ENCODE results near the gene TAF3.
A peak's percentile ranks its signal among the peaks of the same experiment; 100 is the strongest.
"Not testable (repeated sequence)": the region's sequence is repeated elsewhere in the genome, so short reads cannot be mapped to it uniquely, and the experiment has no call there.

The TAF3 gene

DNA sequence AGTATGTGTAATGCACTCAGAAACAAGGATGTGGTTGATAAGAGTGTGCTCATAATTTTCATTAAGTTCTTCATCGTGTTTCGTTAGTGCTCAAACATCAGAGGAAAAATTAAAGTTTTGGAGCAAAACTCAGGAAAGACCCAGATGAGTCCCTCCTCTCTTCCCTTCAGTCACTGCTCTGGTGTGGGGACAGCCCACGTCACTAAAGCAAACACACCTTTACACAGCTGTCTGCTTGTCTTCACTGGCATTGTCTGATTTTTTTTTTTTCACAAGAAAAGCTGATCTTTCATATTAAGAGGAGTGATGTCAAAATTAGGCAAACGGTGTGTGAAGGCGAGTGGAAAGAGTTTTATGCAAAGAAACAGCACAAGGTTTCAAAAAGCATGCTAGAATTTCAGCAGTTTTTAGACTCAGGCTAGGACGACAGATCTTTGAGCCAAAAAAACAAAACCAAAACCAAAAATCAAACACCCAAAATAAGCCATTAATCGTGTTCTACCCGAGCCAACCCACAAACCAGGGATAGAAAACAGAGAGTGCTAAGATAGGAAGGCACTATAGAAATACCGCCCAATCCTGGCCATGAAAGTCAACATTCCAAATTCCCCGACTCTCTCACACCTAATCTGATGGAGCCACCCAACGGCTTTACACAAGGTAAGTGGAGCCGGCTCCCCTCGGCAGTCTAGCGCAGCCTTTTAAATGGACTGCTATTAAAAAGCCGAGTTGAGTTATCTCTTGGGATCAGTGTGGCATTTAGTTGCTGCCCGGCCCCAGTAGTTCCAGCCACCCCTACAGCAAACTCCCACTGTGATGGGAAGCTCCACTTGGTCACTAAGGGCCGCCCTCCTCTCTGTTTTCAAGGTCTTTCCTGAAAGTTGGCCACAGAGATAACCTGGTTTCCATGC lies 208.3 kb downstream of the TAF3 start:
- DNase-seq (ENCODE audit: insufficient read length, low spot score) = no peak
- FAIRE-seq = no peak
- TF ChIP-seq POU2F2 (IDR thresholded peaks at IDR 0.05; ENCODE audit: low read depth, low read length) (no peak), SPI1 (IDR thresholded peaks at IDR 0.05; ENCODE audit: low read depth, low read length) (no peak), PAX5 (IDR thresholded peaks at IDR 0.05; ENCODE audit: insufficient read depth, low read length, severe bottlenecking) (no peak), POLR2AphosphoS5 (IDR thresholded peaks at IDR 0.05; ENCODE audit: low read depth, low read length) (no peak), TAF1 (IDR thresholded peaks at IDR 0.05; ENCODE audit: low read depth, low read length) (no peak), POLR2A (IDR thresholded peaks at IDR 0.05; ENCODE audit: low read depth, low read length) (no peak)

DNA sequence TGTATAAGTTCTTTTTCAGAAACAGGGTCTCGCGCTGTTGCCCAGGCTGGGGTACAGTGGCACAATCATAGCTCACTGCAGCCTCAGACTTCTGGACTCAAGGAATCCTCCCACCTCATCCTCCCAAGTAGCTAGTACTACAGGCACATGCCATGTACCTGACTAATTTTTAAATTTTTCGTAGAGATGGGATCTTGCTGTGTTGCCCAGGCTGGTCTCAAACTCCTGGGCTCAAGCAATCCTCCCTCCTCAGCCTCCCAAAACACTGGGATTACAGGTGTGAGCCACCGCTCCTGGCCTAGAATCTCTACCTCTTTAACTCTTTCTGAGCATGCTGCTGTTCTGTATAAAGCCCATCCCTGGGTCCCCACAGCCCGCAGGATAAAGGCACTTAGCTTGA lies 212.9 kb downstream of the TAF3 start:
- DNase-seq (ENCODE audit: insufficient read length, low spot score); FAIRE-seq: not testable (repeated sequence)

DNA sequence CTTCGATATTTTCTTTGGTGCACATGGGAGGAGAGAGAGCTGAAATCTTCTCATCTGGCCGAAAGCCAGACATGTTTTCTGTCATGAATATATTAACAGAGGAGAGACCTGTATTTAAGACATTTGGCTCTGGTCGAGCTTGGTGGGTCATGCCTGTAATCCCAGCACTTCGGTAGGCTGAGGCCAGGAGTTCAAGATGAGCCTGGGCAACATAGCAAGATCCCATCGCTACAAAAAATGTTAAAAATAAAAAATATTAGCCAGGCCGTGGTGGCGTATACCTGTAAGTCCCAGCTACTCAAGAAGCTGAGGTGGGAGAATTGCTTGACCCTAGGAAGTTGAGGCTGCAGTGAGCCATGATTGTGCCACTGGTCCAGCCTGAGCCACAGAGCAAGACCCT lies 214.3 kb downstream of the TAF3 start:
- FAIRE-seq = no peak
- DNase-seq (ENCODE audit: insufficient read length, low spot score) = no peak
- TF ChIP-seq SPI1 (IDR thresholded peaks at IDR 0.05; ENCODE audit: low read depth, low read length) (no peak), POLR2A (IDR thresholded peaks at IDR 0.05; ENCODE audit: low read depth, low read length) (no peak), POU2F2 (IDR thresholded peaks at IDR 0.05; ENCODE audit: low read depth, low read length) (no peak), TAF1 (IDR thresholded peaks at IDR 0.05; ENCODE audit: low read depth, low read length) (no peak), PAX5 (IDR thresholded peaks at IDR 0.05; ENCODE audit: insufficient read depth, low read length, severe bottlenecking) (no peak), POLR2AphosphoS5 (IDR thresholded peaks at IDR 0.05; ENCODE audit: low read depth, low read length) (no peak)

DNA sequence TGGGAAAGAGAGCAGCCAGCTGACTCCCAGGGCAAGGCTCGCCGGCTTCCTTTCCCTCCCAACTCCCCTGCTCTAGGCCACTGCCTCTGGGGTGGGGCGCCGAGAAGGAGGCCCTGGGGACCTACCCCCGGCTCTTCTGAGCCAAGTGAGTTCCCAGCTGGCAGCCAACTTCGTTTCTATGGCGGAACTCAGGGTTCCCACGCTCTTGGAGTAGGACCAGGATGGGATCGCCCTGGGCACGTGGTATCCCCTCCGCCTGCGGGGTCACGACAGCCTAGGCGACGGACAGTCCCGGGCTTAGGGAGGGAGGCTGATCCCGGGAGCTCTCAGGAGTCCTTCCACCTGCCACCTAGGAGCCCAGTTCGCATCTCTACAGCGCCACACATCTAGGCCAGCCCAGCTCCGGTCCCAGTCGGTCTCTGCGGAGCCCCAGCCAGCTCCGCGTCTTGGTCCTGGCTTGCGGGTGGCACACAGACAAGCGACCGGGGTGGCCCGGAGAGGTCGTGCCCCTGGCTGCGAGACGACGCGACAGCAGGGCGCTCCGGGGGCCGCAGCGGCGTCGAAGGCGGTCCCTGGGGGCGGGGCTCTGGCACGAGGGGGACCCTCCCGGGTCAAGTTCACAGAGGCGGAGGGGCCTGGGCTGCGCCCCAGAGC lies 215.6 kb downstream of the TAF3 start:
- TF ChIP-seq POU2F2 (IDR thresholded peaks at IDR 0.05; ENCODE audit: low read depth, low read length) = no peak
- TF ChIP-seq POLR2A (IDR thresholded peaks at IDR 0.05; ENCODE audit: low read depth, low read length) = no peak
- no peak for TF ChIP-seq SPI1 (IDR thresholded peaks at IDR 0.05; ENCODE audit: low read depth, low read length)
- TF ChIP-seq POLR2AphosphoS5 (IDR thresholded peaks at IDR 0.05; ENCODE audit: low read depth, low read length) = no peak
- no peak for DNase-seq (ENCODE audit: insufficient read length, low spot score)
- no peak for FAIRE-seq

DNA sequence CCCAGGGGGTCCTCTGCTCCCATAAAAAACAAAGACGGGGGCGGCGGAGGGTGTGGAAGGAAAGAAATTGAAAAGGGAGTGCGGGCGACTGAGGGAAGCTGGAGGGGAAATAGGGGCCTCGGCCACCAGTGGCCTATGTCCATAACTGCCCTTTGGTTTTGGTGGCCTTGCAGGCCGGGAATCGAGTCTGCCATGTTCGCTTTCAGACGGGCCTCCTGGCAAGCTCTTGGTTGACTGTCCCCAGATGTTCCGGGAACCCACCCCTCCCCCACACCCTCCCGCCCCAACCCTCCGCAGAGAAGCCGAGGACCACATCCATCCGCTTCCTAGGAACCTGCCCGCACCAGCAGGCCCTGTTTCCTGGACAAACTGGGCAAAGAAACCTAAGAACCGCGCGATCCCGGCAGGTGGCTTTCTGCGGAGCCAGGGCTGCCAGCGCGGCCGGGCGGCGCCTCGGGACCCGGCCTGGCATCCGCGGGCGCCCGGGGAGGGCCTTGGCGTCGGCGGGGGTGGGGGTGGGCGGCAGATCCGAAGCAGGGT lies 216.2 kb downstream of the TAF3 start:
- no peak for FAIRE-seq
- TF ChIP-seq POLR2AphosphoS5 (IDR thresholded peaks at IDR 0.05; ENCODE audit: low read depth, low read length) (no peak), TAF1 (IDR thresholded peaks at IDR 0.05; ENCODE audit: low read depth, low read length) (no peak), POU2F2 (IDR thresholded peaks at IDR 0.05; ENCODE audit: low read depth, low read length) (no peak), PAX5 (IDR thresholded peaks at IDR 0.05; ENCODE audit: insufficient read depth, low read length, severe bottlenecking) (no peak), SPI1 (IDR thresholded peaks at IDR 0.05; ENCODE audit: low read depth, low read length) (no peak), POLR2A (IDR thresholded peaks at IDR 0.05; ENCODE audit: low read depth, low read length) (no peak)
- DNase-seq (ENCODE audit: insufficient read length, low spot score) = no peak

DNA sequence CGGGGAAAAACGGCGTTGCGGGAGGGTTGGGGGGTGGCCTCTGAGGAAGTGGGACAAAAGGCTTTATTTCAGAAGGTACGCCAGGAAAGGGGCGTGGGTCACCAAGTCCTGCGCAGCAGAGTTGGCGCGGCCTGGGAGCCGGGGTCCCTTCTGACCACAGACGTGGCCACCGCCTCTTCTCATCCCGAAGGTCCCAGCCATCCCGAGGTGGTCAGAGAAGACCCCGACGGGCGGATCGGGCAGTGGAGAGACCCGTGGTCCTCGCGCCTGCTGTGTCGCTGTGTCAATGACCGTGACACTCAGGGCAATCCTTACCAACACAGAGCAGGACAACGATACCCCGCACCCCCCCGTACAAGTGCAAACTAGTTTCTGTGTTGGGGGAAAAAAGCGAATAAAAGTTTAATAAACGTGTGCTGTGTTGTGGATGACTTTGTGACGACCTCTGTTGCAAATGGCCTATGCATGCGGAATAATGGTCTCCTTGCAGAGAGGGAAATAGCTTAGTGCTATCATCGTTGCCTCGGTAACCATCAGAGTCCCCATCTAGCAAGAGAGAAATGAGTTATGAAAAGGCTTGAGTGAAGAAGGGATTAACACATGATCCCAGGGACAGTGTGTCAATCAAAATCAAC lies 216.8 kb downstream of the TAF3 start:
- DNase-seq (ENCODE audit: insufficient read length, low spot score) (no peak), FAIRE-seq (peak; percentile 68)
- TF ChIP-seq SPI1 (IDR thresholded peaks at IDR 0.05; ENCODE audit: low read depth, low read length) (no peak), TAF1 (IDR thresholded peaks at IDR 0.05; ENCODE audit: low read depth, low read length) (no peak), PAX5 (IDR thresholded peaks at IDR 0.05; ENCODE audit: insufficient read depth, low read length, severe bottlenecking) (no peak), POU2F2 (IDR thresholded peaks at IDR 0.05; ENCODE audit: low read depth, low read length) (no peak), POLR2AphosphoS5 (IDR thresholded peaks at IDR 0.05; ENCODE audit: low read depth, low read length) (no peak), POLR2A (IDR thresholded peaks at IDR 0.05; ENCODE audit: low read depth, low read length) (no peak)

DNA sequence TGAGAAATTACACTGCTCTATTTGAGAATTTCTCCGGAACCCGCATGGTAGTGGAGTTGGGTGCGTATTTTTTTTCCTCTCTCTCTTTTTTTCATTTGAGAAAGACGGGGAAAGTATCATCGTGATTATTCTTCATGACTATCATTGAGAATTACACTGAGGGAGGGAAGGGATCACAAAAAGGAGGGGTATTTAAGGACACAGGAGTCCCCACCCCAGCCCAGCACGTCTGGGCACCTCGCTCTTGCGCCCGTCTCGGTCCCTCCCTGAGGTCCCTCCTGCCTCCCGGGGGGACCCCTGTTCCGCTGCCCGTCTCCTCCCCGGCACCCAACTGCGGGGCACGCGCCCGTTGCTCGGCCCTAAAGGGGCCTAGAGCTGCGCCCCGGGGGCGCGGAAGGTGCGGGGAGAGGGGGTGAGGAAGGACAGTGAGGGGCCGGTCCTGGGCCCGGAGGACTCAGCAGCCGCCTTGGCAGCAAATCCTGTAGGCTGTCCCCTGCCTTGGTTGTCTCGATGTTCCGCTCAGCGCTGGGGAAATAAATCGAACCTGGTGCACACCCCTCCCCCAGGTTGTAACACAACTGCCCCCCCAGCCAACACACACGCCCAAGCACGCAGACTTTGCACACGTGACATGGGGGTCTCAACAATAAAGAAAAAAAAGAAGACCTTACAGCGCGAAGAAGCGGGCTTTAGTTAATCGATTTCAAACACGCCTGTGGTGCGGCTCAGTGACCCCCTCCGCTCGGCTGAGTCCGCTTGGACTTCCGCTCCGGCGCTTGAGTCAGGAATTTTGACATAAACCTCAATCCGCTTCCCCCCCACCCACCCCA lies 217.6 kb downstream of the TAF3 start:
- no peak for FAIRE-seq
- TF ChIP-seq POLR2AphosphoS5 (IDR thresholded peaks at IDR 0.05; ENCODE audit: low read depth, low read length) = no peak
- no peak for TF ChIP-seq PAX5 (IDR thresholded peaks at IDR 0.05; ENCODE audit: insufficient read depth, low read length, severe bottlenecking)
- TF ChIP-seq TAF1 (IDR thresholded peaks at IDR 0.05; ENCODE audit: low read depth, low read length) = no peak
- TF ChIP-seq SPI1 (IDR thresholded peaks at IDR 0.05; ENCODE audit: low read depth, low read length) = no peak
- TF ChIP-seq POLR2A (IDR thresholded peaks at IDR 0.05; ENCODE audit: low read depth, low read length) = no peak
- no peak for TF ChIP-seq POU2F2 (IDR thresholded peaks at IDR 0.05; ENCODE audit: low read depth, low read length)
- DNase-seq (ENCODE audit: insufficient read length, low spot score) = no peak

DNA sequence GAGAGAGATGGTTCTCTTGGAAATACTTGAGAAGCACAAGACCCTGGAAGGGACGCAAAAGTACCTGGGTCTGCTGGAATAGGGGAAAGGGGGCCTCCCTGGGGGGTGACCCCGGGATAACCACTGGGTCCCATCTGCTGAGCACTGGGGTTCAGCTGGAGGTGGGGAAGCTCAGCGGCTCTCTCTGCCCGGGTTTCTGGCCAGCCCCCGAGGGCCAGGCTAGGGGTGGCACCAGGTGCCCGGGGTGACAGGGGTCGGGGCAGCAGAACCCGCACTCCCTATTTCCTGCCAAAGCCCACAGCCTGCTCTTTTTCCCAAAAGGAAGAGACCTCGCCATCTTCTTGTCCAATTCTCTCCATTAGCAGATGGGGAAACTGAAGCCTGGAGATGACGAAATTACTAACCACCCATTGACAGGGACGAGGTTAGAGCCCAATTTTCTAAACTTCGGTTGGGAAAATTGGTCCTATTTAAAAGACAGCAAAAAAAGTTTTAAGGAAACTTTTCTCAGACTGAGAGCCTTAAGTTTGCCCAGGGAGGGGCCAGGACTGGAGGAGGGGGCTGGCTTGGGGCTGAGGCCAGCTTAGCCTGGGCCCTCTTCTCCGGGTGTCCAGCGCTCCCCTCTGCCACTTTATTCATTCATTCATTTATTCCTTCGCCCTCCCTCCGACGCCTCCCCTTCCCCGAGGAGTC lies 218.3 kb downstream of the TAF3 start:
- DNase-seq (ENCODE audit: insufficient read length, low spot score) (no peak), FAIRE-seq (no peak)
- no peak for TF ChIP-seq POLR2AphosphoS5 (IDR thresholded peaks at IDR 0.05; ENCODE audit: low read depth, low read length)
- TF ChIP-seq TAF1 (IDR thresholded peaks at IDR 0.05; ENCODE audit: low read depth, low read length) = no peak
- no peak for TF ChIP-seq POU2F2 (IDR thresholded peaks at IDR 0.05; ENCODE audit: low read depth, low read length)
- no peak for TF ChIP-seq SPI1 (IDR thresholded peaks at IDR 0.05; ENCODE audit: low read depth, low read length)
- no peak for TF ChIP-seq POLR2A (IDR thresholded peaks at IDR 0.05; ENCODE audit: low read depth, low read length)
- TF ChIP-seq PAX5 (IDR thresholded peaks at IDR 0.05; ENCODE audit: insufficient read depth, low read length, severe bottlenecking) = no peak
